Spleen (tissue), 11 donors: Measurements from ENCODE around the gene CDKN1B. TPM values are rescaled to one million over a fixed set of nuclear protein-coding genes. Genes with fewer than 3 reads are reported as not detected.
A peak's percentile ranks its signal among the peaks of the same experiment; 100 is the strongest.

Experiments used
- DNase-seq: peaks from one replicate; pipeline ENCODE4 v3.0.0-alpha.2; 2020
- H3K27ac ChIP-seq, 8 donors: fragments of 200-600 bp; sonication (generic) in 7 of 8; 1 replicate in 4 of 8; 2 replicates in 4 of 8; pipeline versions ENCODE4 v1.5.0 to v1.8.0; 2016 to 2021; ENCODE audit warnings: inconsistent platforms in 4 of 8, mild to moderate bottlenecking in 4 of 8, moderate library complexity in 1 of 8
- H3K27me3 ChIP-seq, 7 donors: fragments of 200-600 bp; sonication (generic) in 6 of 7; replicated peaks in 1 of 7; 1 replicate in 4 of 7; 2 replicates in 3 of 7; pipeline versions ENCODE4 v1.5.0 to v1.8.0; 2016 to 2021; ENCODE audit warnings: inconsistent platforms in 3 of 7, mild to moderate bottlenecking in 1 of 7
- H3K36me3 ChIP-seq, 6 donors: fragments of 200-600 bp; sonication (generic) in 5 of 6; 1 replicate in 4 of 6; 2 replicates in 2 of 6; pipeline versions ENCODE4 v1.5.0 to v1.8.0; 2016 to 2021; ENCODE audit warnings: inconsistent platforms in 2 of 6
- H3K4me1 ChIP-seq, 6 donors: fragments of 200-600 bp; sonication (generic) in 5 of 6; 1 replicate in 3 of 6; 2 replicates in 3 of 6; pipeline versions ENCODE4 v1.5.0 to v1.8.0; 2016 to 2021; ENCODE audit warnings: inconsistent platforms in 3 of 6
- H3K4me3 ChIP-seq, 8 donors: fragments of 200-600 bp; sonication (generic) in 7 of 8; 1 replicate in 4 of 8; 2 replicates in 4 of 8; pipeline versions ENCODE4 v1.5.0 to v1.8.0; 2016 to 2021; ENCODE audit warnings: inconsistent platforms in 4 of 8, mild to moderate bottlenecking in 4 of 8, moderate library complexity in 2 of 8
- H3K9me3 ChIP-seq, 8 donors: fragments of 200-600 bp; sonication (generic) in 7 of 8; 1 replicate in 4 of 8; 2 replicates in 4 of 8; pipeline versions ENCODE4 v1.5.0 to v1.8.0; 2016 to 2021; ENCODE audit warnings: inconsistent platforms in 4 of 8
- POLR2A ChIP-seq, 3 donors: fragments of 450-650 bp; IDR thresholded peaks; one replicate each; pipeline ENCODE4 v1.5.1; 2017; ENCODE audit warnings: antibody characterized with exemption in 3 of 3, mild to moderate bottlenecking in 1 of 3
- POLR2AphosphoS5 ChIP-seq, 3 donors: sonication (generic); formaldehyde crosslinking; IDR thresholded peaks; one replicate each; pipeline ENCODE4 v1.5.1; 2017; ENCODE audit warnings: antibody characterized with exemption in 3 of 3
- WGBS, 5 donors: extraction: QIAGEN DNeasy Blood & Tissue Kit in 3 of 5; methylation state at CpG; one replicate each; pipeline versions ENCODE4 v1.1.5 to v1.1.7; 2013 to 2018; 5-methylcytosine and 5-hydroxymethylcytosine counted together
- intact Hi-C: fragments of 100-400 bp; cut with DNase I; formaldehyde crosslinking; loops from one replicate; pipeline ENCODE4 v1.15.0; 2023; ENCODE audit warnings: low total_unique reads
- polyA plus RNA-seq, 3 donors: library from polyadenylated mRNA; stranded (reverse); fragments of 200-250 nt; gene quantifications; one replicate each; pipeline ENCODE4 v1.2.1, GENCODE V29; 2013
- total RNA-seq, 7 donors: library from RNA; depleted of rRNA in 3 of 7; stranded (reverse); fragments of >200 nt in 3 of 7; fragmentation: NEBNext Ultra II Directional in 4 of 7; extraction: Animal tissue kit (Norgen Biotek cat#: 25700) in 4 of 7; gene quantifications; one replicate each; pipeline versions ENCODE4 v1.1.0 to v1.2.1, GENCODE V29; 2016 to 2021
- TF ChIP-seq, protein P1 (sequence below), 11 experiments: fragments of 200-600 bp in 7 of 11; fragments of 450-650 bp in 4 of 11; sonication (generic) in 4 of 11; IDR thresholded peaks in 8 of 11; conservative IDR thresholded peaks in 3 of 11; 1 replicate in 7 of 11; 2 replicates in 4 of 11; pipeline versions ENCODE4 v1.4.0 to v1.8.0; 2016 to 2021; ENCODE audit warnings: antibody characterized with exemption in 11 of 11, inconsistent platforms in 4 of 11, mild to moderate bottlenecking in 1 of 11
- donor health status: healthy with polysubstance abuse.
- donor health status: DM: no; HTN: no; CAD: no; lungs with moderate emphysema.
- donor health status: DM: no; HTN: no; CAD: no.
- donor health status: Bipolar disorder and iron deficiency.
- donor health status: healthy.
- donor health status: DM: no; HTN: no; CAD: no.
- donor health status: DM: yes; HTN: yes; CAD: no.

CDKN1B gene
- total and polyA plus RNA-seq, 10 donors = 34.9 to 95.2 (median 74.7) TPM

DNA sequence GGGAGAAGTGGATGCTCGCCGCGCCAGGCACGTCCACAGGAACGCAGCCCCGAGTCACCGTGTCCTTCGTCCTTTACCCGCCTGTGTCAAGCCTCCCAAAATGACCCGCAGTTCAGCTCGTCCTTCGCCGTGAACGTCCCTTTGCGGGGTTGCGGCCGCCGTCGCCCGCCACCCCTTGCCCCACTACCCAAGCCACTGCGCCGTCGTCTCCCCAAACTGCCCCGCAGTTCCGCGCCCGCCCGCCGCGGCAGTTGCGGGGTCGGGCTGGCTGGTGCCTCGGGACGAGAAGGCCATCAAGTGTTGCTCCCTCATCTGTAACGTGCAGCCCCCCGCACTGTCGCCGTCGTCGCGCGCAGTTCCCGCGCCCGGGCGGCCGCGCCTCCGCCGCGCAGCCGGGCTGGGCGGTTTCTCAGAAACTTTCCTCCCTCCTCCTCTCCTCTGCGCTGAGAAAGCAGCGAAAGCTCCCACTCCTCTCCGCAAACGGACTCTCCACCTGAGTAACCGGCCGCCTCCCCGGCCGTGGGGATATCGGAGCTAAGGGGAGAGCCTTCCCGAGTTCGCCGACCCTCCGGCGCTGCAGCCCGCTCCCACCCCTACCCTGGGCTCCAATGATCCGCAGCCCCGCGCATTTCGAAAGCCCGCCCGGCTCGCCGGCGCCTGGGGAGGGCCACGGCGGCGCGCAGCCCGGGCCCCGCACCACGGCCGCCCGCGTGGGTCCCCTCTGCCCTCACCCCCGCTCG, 6.7 kb downstream of the CDKN1B start:
- intact Hi-C loops = no loop called here
- Histone ChIP-seq H3K4me1 (peaks cover 42 to 76% (median 60%) of the 10 kb centered on the region in 6 donors), H3K9me3 (no peaks in the 10 kb centered on the region), H3K4me3 (peak overlapping the region; percentile 54 to 94 (median 60)), H3K27me3 (no peaks in the 10 kb centered on the region), H3K36me3 (peaks cover 0 to 35% (median 6%) of the 10 kb centered on the region in 6 donors), H3K27ac (peak overlapping the region; percentile 99 to 100 (median 100))
- WGBS, 5 donors = 0% methylated on average over 66 to 89 of the region's 89 CpGs
- peak; percentile 91 for DNase-seq
- TF ChIP-seq POLR2A (IDR thresholded peaks at IDR 0.05) (peak in 1 of 3 donors; percentile 28), POLR2AphosphoS5 (IDR thresholded peaks at IDR 0.05) (peak; percentile 78 to 88 (median 80))
- TF ChIP-seq, protein P1, sequence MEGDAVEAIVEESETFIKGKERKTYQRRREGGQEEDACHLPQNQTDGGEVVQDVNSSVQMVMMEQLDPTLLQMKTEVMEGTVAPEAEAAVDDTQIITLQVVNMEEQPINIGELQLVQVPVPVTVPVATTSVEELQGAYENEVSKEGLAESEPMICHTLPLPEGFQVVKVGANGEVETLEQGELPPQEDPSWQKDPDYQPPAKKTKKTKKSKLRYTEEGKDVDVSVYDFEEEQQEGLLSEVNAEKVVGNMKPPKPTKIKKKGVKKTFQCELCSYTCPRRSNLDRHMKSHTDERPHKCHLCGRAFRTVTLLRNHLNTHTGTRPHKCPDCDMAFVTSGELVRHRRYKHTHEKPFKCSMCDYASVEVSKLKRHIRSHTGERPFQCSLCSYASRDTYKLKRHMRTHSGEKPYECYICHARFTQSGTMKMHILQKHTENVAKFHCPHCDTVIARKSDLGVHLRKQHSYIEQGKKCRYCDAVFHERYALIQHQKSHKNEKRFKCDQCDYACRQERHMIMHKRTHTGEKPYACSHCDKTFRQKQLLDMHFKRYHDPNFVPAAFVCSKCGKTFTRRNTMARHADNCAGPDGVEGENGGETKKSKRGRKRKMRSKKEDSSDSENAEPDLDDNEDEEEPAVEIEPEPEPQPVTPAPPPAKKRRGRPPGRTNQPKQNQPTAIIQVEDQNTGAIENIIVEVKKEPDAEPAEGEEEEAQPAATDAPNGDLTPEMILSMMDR (IDR thresholded peaks at IDR 0.05 in 8 of 11, conservative IDR thresholded peaks at IDR 0.05 in 3 of 11) = peak in 1 of 11 experiments; percentile 11

DNA sequence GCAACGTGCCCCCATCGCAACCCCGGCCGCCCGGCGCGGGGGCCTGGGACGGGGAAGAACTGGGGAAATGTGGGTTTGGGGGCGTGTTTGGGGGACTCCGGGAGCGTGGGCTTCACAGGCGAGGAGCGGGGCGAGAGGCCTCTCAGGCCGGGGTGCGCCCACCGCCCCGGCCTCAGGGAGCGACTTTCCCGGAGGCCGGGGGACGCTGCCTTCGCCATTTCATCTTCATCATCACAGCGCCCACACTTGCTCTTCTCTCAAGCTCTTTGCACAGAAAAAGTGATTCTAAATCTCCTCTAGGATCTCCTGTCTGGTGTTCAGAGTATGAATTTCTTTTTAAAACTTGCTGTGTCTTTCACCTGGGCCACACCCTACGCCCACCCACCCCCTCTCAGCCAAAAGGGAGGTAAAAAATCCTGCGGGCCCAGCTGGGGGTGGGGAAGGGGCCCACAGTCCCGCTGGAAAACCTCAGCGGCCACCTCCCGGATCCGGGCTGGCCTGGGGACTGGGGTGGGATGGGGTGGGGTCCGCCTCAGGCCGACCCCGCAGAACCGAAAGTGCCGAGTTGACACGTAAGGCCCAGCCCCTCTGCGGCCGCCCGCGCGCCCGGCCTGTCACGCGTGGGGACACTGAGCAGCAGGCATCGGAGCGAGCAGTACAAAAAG, 7.4 kb downstream of the CDKN1B start:
- 0 to 1% (median 0%) methylated on average over 31 to 46 of the region's 46 CpGs for WGBS, 5 donors
- no peak for TF ChIP-seq POLR2A (IDR thresholded peaks at IDR 0.05)
- TF ChIP-seq, protein P1 (IDR thresholded peaks at IDR 0.05 in 8 of 11, conservative IDR thresholded peaks at IDR 0.05 in 3 of 11) = no peak
- peak in 1 of 3 donors; percentile 93 for TF ChIP-seq POLR2AphosphoS5 (IDR thresholded peaks at IDR 0.05)
- H3K4me3 ChIP-seq = peak overlapping the region; percentile 54 to 94 (median 60)
- peak overlapping the region; percentile 99 to 100 (median 100) for H3K27ac ChIP-seq
- H3K9me3 ChIP-seq = no peaks in the 10 kb centered on the region
- H3K27me3 ChIP-seq = no peaks in the 10 kb centered on the region
- peaks cover 40 to 76% (median 56%) of the 10 kb centered on the region in 6 donors for H3K4me1 ChIP-seq
- peaks cover 0 to 28% (median 6%) of the 10 kb centered on the region in 6 donors for H3K36me3 ChIP-seq
- intact Hi-C loops = no loop called here
- peak; percentile 96 for DNase-seq

DNA sequence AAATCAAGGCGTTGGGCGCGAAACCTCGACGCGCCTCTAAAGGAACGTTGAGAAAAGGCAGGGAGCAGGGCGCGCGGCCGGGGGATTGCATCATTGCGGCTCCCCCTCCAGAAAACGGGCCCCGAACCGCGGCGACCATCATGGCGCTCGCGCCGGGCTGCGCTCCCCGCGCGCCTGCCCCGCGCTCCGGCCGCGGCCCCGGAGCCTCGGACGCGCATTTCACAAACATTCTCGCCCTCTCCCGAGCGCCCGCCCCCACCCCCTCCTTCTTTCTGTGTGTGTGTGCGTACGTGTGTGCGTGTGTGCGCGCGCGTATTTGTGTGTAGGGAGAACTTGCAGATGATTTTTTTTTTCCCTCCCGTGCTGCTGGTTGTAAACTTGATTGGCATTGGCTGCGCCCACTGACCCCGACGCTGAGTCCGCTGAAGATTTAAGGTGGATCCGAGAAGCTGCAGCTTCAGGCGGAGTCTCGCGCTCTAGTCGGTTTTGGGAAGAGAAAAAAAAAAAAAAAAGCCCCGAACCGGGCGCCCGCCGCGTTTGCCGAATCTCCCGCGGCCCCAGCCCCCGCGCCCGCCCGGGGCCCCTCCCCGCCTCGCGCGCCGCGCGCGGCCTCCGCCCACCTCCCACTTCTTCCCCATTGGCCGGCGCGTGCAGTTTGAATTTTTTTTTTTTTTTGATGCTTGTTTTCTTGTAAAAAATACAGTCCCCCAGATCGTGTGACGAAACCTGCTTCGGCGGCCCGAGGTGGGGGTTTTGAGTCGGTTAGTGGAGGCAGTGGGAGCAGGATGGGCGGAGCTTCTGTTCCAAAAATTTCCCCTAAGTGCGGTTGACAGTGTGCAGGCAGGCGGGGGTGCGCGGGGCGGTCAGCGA, 8.2 kb downstream of the CDKN1B start:
- H3K4me3 ChIP-seq = peak overlapping the region; percentile 54 to 94 (median 60)
- H3K9me3 ChIP-seq = no peaks in the 10 kb centered on the region
- intact Hi-C loops = no loop called here
- H3K27me3 ChIP-seq = no peaks in the 10 kb centered on the region
- WGBS, 5 donors = 0 to 1% (median 1%) methylated on average over 63 to 93 of the region's 93 CpGs
- H3K36me3 ChIP-seq = peaks cover 0 to 20% (median 6%) of the 10 kb centered on the region in 6 donors
- H3K27ac ChIP-seq = peak overlapping the region; percentile 99 to 100 (median 100)
- peak; percentile 96 for DNase-seq
- peaks cover 33 to 71% (median 49%) of the 10 kb centered on the region in 6 donors for H3K4me1 ChIP-seq
- TF ChIP-seq POLR2AphosphoS5 (IDR thresholded peaks at IDR 0.05) (peak; percentile 63 to 90 (median 89)), POLR2A (IDR thresholded peaks at IDR 0.05) (peak; percentile 35 to 89 (median 85))
- TF ChIP-seq, protein P1 (IDR thresholded peaks at IDR 0.05 in 8 of 11, conservative IDR thresholded peaks at IDR 0.05 in 3 of 11) = peak in 2 of 11 experiments; percentile 16 to 39
